Ascending aorta (tissue), 2 donors: Measurements from ENCODE around the gene SLC6A11. TPM values are rescaled to one million over a fixed set of nuclear protein-coding genes. Genes with fewer than 3 reads are reported as not detected.

Experiments
- DNase-seq, 2 donors: peaks; one replicate each; pipeline ENCODE4 v3.0.0-alpha.2; 2019; ENCODE audit warnings: low spot score in 2 of 2
- H3K27ac ChIP-seq, 2 donors: fragments of 200-600 bp; sonication (generic); one replicate each; pipeline ENCODE4 v1.5.1; 2016 to 2017; ENCODE audit warnings: mild to moderate bottlenecking in 1 of 2
- H3K27me3 ChIP-seq: fragments of 200-600 bp; sonication (generic); one replicate; pipeline ENCODE4 v1.5.1; 2017
- H3K36me3 ChIP-seq, 2 donors: fragments of 200-600 bp; sonication (generic); one replicate each; pipeline ENCODE4 v1.5.1; 2016
- H3K4me1 ChIP-seq, 2 donors: fragments of 200-600 bp; sonication (generic); one replicate each; pipeline ENCODE4 v1.5.1; 2016 to 2017; ENCODE audit warnings: mild to moderate bottlenecking in 1 of 2
- H3K4me3 ChIP-seq, 2 donors: fragments of 200-600 bp; sonication (generic); one replicate each; pipeline ENCODE4 v1.5.1; 2016 to 2017; ENCODE audit warnings: mild to moderate bottlenecking in 1 of 2
- H3K9me3 ChIP-seq, 2 donors: fragments of 200-600 bp; sonication (generic); one replicate each; pipeline ENCODE4 v1.5.1; 2016
- intact Hi-C: fragments of 100-400 bp; cut with DNase I; formaldehyde crosslinking; loops from one replicate; pipeline ENCODE4 v1.15.1; 2023
- total RNA-seq: library from RNA; depleted of rRNA; stranded (reverse); fragments of >200 nt; gene quantifications from one replicate; pipeline ENCODE4 v1.1.0, GENCODE V29; 2016
- TF ChIP-seq, protein P1 (sequence below), 3 experiments: fragments of 200-600 bp in 2 of 3; fragments of 450-650 bp in 1 of 3; sonication (generic) in 2 of 3; IDR thresholded peaks; one replicate each; pipeline ENCODE4 v1.5.1; 2016 to 2019; ENCODE audit warnings: antibody characterized with exemption in 3 of 3, mild to moderate bottlenecking in 1 of 3, moderate library complexity in 1 of 3

Gene SLC6A11
- total RNA-seq, 1 donor from 2014 or later: not detected

DNA sequence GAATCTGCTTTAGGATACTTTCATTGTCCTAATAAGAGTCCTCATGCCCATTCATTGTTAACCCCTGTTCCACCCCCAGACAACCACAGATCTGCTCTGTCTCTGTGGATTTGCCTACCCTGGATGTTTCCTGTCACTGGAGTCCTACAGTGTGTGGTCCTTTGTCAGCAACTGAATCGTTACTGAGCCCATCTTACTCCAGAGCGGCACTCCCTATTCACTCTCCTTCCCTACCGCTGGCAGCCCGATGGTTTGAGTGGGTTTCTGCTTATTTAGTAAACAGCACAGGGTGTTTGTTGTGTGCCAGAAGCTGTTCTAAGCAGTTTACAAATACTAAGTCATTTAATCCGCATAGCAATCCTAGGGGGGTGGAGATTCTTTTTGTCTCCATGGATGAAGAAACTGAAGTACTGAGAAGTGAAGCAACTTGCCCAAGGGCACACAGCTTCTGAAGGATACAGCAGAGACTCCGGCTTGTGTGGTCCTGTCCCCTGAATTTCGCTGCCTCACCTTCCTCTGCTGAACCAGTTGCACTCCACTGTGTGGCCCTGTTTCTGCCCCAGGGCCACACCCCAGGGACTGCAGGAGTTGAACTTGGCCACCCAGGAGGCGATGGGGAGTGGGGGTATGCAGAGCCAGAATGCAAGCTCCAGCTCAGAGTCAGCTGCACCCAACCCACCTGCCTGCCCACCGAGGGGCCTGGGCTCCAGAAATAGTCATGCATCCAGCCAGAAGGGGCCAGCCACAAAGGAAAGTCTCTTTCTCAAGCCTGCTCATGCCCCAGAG is 120.0 kb downstream of the SLC6A11 start:
- H3K27ac ChIP-seq: no peak overlapping the region
- TF ChIP-seq, protein P1, sequence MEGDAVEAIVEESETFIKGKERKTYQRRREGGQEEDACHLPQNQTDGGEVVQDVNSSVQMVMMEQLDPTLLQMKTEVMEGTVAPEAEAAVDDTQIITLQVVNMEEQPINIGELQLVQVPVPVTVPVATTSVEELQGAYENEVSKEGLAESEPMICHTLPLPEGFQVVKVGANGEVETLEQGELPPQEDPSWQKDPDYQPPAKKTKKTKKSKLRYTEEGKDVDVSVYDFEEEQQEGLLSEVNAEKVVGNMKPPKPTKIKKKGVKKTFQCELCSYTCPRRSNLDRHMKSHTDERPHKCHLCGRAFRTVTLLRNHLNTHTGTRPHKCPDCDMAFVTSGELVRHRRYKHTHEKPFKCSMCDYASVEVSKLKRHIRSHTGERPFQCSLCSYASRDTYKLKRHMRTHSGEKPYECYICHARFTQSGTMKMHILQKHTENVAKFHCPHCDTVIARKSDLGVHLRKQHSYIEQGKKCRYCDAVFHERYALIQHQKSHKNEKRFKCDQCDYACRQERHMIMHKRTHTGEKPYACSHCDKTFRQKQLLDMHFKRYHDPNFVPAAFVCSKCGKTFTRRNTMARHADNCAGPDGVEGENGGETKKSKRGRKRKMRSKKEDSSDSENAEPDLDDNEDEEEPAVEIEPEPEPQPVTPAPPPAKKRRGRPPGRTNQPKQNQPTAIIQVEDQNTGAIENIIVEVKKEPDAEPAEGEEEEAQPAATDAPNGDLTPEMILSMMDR (IDR thresholded peaks at IDR 0.05): no peak
- no peaks in the 10 kb centered on the region for H3K9me3 ChIP-seq
- no peaks in the 10 kb centered on the region for H3K36me3 ChIP-seq
- H3K27me3 ChIP-seq: no peaks in the 10 kb centered on the region
- H3K4me1 ChIP-seq: no peaks in the 10 kb centered on the region
- no peak overlapping the region for H3K4me3 ChIP-seq
- intact Hi-C loops: no loop called here
- DNase-seq: no peak

DNA sequence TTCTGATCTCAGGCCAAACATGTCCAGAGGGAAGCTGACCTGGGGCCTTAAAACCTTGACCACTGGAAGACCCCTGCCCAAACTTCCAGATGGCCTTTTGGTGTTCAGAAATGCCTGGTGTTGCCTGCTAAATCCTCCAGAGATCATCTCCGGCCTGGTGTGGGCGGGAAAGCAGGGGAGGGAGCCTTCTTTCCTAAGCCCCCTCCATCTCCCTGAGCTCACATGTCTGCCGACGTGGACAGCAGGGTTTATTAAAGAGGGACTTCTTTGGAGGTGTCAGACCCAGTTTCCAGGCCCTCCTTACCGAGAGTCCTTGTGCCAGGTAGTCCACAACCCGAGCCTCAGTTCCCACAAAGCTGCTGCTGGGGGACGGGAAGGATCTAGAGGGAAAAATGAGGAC is 120.7 kb downstream of the SLC6A11 start:
- TF ChIP-seq, protein P1 (IDR thresholded peaks at IDR 0.05): no peak
- H3K4me1 ChIP-seq: no peaks in the 10 kb centered on the region
- no peaks in the 10 kb centered on the region for H3K9me3 ChIP-seq
- no peaks in the 10 kb centered on the region for H3K36me3 ChIP-seq
- no peak for DNase-seq
- H3K27ac ChIP-seq: no peak overlapping the region
- no peak overlapping the region for H3K4me3 ChIP-seq
- H3K27me3 ChIP-seq: no peaks in the 10 kb centered on the region
- intact Hi-C loops: no loop called here

DNA sequence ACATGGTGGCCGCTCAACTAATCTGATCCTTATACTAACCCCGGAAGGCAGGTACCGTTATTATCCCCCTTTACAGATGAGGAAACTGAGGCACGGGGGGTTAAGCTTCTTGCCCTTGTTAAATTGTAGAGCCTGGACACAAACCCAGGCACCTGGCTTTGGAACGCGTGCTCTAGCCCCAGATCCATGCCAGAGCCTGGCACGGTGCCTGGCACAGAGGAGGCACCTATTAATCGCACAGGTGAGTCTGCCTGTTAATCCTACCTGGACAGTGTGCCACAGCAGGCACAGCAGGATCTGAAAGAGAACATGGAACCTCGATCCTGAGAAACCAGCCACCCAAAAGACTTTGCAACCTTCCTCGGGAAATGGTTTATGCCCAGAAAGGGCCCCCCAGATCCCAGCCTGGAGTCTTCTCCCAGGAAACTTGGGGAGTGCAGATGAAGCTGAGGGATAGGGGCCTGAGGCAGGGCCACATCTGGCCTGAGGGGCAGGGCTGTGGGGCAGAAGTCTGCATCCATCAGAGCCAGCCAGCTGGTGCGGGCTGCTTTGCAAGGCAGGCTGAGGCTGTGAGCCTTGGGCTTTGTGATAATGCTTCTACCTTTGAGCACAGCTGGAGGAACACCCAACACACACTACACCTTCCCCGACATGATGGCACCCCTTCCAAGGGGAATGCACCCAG is 121.3 kb downstream of the SLC6A11 start:
- H3K36me3 ChIP-seq: no peaks in the 10 kb centered on the region
- H3K4me1 ChIP-seq: no peaks in the 10 kb centered on the region
- H3K27me3 ChIP-seq: no peaks in the 10 kb centered on the region
- H3K27ac ChIP-seq: no peak overlapping the region
- H3K4me3 ChIP-seq: no peak overlapping the region
- no peak for DNase-seq
- TF ChIP-seq, protein P1 (IDR thresholded peaks at IDR 0.05): no peak
- H3K9me3 ChIP-seq: no peaks in the 10 kb centered on the region
- intact Hi-C loops: no loop called here

DNA sequence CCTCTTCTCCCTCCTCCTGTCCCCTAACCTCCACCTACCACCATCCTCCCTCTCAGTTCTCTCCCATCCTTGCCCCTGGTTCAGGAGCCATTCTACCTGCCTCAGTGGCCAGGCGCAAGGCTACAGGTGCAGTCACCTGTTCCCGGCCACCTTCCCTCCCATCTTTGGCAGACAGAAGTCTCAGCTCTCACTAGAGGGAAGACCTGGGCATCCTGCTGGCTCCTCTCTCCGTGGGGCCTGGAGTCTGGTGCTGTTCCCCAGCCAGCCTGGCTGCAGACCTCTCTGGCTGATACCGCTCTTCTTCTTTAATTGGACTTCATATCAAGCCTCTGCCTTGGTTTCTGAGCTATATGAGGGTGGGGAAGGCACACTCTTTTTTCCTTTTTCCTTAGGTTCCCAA is 123.5 kb downstream of the SLC6A11 start:
- H3K27ac ChIP-seq: no peak overlapping the region
- H3K9me3 ChIP-seq: no peaks in the 10 kb centered on the region
- intact Hi-C loops: no loop called here
- no peaks in the 10 kb centered on the region for H3K36me3 ChIP-seq
- H3K4me1 ChIP-seq: no peaks in the 10 kb centered on the region
- H3K27me3 ChIP-seq: no peaks in the 10 kb centered on the region
- TF ChIP-seq, protein P1 (IDR thresholded peaks at IDR 0.05): no peak
- no peak overlapping the region for H3K4me3 ChIP-seq
- DNase-seq: no peak

DNA sequence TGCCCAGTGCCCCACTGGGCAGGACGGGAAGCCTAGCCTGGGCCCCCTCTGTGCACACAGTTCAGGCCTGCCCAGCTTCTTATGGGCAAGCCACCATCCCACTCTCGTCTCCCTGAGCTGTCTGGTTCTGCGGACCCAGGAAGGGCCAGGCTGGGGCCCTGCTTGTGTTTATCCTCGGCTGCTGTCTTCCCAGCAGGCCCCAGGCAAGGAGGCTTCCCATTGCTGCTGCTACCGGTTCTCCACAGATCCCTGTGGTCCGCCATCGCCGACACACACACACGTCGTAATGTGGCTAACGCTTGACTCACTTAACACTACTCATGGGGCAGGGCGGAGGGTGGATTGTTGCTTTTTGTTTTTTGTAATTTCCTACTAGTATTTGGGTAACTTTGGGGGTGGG is 124.1 kb downstream of the SLC6A11 start:
- Histone ChIP-seq H3K27ac (no peak overlapping the region), H3K4me1 (no peaks in the 10 kb centered on the region), H3K4me3 (no peak overlapping the region), H3K27me3 (no peaks in the 10 kb centered on the region), H3K9me3 (no peaks in the 10 kb centered on the region), H3K36me3 (no peaks in the 10 kb centered on the region)
- TF ChIP-seq, protein P1 (IDR thresholded peaks at IDR 0.05): no peak
- intact Hi-C loops: no loop called here
- no peak for DNase-seq
